ENCODE results near the gene BBIP1.

DNA sequence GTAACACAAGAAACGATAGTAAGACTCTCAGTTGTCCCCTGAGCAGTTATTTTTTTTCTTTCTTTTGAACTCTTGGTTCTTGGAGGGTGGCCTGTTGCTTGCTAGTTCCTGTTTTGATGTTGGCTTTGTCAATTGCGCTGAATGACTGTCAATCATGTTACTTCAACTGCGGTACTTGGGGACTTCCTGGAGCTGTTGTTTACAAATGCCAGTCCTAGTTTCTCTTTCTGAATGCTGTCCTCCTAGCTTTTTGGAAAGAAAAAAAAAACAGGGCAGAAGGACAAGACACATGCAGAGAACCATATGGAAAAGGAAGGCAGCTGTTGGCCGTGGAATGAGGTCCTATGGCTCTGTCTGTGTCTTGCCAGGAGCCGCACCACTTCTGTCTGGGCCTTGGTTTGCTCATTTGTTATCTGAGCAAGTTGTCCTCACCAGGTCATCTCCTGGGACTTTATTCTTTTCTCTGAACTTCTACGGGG, 54.3 kb downstream of the BBIP1 start:
- TF ChIP-seq NFYB (CRISPR knock-in tag; conservative IDR thresholded peaks at IDR 0.05; ENCODE audit: low read depth) (no peak), IRF1 (CRISPR knock-in tag; IDR thresholded peaks at IDR 0.05) (no peak), FOXJ3 (CRISPR knock-in tag; IDR thresholded peaks at IDR 0.05; ENCODE audit: borderline replicate concordance) (no peak), TEAD1 (CRISPR knock-in tag; IDR thresholded peaks at IDR 0.05) (no peak)
- TF ChIP-seq, protein P1, sequence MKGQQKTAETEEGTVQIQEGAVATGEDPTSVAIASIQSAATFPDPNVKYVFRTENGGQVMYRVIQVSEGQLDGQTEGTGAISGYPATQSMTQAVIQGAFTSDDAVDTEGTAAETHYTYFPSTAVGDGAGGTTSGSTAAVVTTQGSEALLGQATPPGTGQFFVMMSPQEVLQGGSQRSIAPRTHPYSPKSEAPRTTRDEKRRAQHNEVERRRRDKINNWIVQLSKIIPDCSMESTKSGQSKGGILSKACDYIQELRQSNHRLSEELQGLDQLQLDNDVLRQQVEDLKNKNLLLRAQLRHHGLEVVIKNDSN (CRISPR knock-in tag; IDR thresholded peaks at IDR 0.05) = no peak
- TF ChIP-seq, protein P2, sequence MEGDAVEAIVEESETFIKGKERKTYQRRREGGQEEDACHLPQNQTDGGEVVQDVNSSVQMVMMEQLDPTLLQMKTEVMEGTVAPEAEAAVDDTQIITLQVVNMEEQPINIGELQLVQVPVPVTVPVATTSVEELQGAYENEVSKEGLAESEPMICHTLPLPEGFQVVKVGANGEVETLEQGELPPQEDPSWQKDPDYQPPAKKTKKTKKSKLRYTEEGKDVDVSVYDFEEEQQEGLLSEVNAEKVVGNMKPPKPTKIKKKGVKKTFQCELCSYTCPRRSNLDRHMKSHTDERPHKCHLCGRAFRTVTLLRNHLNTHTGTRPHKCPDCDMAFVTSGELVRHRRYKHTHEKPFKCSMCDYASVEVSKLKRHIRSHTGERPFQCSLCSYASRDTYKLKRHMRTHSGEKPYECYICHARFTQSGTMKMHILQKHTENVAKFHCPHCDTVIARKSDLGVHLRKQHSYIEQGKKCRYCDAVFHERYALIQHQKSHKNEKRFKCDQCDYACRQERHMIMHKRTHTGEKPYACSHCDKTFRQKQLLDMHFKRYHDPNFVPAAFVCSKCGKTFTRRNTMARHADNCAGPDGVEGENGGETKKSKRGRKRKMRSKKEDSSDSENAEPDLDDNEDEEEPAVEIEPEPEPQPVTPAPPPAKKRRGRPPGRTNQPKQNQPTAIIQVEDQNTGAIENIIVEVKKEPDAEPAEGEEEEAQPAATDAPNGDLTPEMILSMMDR (IDR thresholded peaks at IDR 0.05) = no peak
